HG02884 (cell line): ENCODE results near the gene SAE1.

Source experiments
- ATAC-seq: cut with Tn5 transposase; IDR thresholded peaks from one replicate; pipeline ENCODE4 v1.9.1; 2021; ENCODE audit warnings: mild to moderate bottlenecking, moderate library complexity; ENCODE audit not compliant: unreplicated experiment

Gene SAE1

GRCh38 chr19:47105874-47106273 lies 24.8 kb upstream of the SAE1 start:
- no peak for ATAC-seq

GRCh38 chr19:47106821-47107201 lies 23.8 kb upstream of the SAE1 start:
- no peak for ATAC-seq

GRCh38 chr19:47107202-47107952 lies 23.3 kb upstream of the SAE1 start:
- no peak for ATAC-seq

- ATAC-seq, result no peak
Measured at GRCh38 chr19:47107953-47108746, 22.5 kb upstream of the SAE1 start.

GRCh38 chr19:47109177-47109540 lies 21.5 kb upstream of the SAE1 start:
- no peak for ATAC-seq

- no peak for ATAC-seq
Measured at GRCh38 chr19:47109541-47110375, 20.9 kb upstream of the SAE1 start.

- no peak for ATAC-seq
Measured at GRCh38 chr19:47110521-47111005, 20.1 kb upstream of the SAE1 start.

GRCh38 chr19:47111006-47111621 lies 19.5 kb upstream of the SAE1 start:
- ATAC-seq, result no peak

- ATAC-seq, result no peak
Measured at GRCh38 chr19:47111682-47112165, 18.9 kb upstream of the SAE1 start.

- ATAC-seq, result no peak
Measured at GRCh38 chr19:47112166-47112996, 18.3 kb upstream of the SAE1 start.

GRCh38 chr19:47112997-47113849 lies 17.4 kb upstream of the SAE1 start, which contains the start of gene ZC3H4:
ZC3H4 (minus strand) TSS chr19:47113776; CDS start chr19:47112584, 1,192 bp downstream.
- ATAC-seq, result peak; percentile 66

- no peak for ATAC-seq
Measured at GRCh38 chr19:47113850-47114651, 16.6 kb upstream of the SAE1 start.

GRCh38 chr19:47120470-47121067 lies 10.1 kb upstream of the SAE1 start:
- no peak for ATAC-seq

GRCh38 chr19:47122359-47123335 lies 8.0 kb upstream of the SAE1 start:
- no peak for ATAC-seq

GRCh38 chr19:47123406-47123805 lies 7.2 kb upstream of the SAE1 start:
- no peak for ATAC-seq

GRCh38 chr19:47124937-47125668 lies 5.5 kb upstream of the SAE1 start:
- no peak for ATAC-seq
